Uterus (tissue), 2 donors: Measurements from ENCODE around the gene ERVH48-1.
"Not testable (repeated sequence)": the region's sequence is repeated elsewhere in the genome, so short reads cannot be mapped to it uniquely, and the experiment has no call there.

Experiments used
- POLR2A ChIP-seq, 2 donors: fragments of 450-650 bp; IDR thresholded peaks; one replicate each; pipeline ENCODE4 v1.6.1; 2016; ENCODE audit warnings: antibody characterized with exemption in 2 of 2, mild to moderate bottlenecking in 1 of 2, moderate library complexity in 1 of 2
- TF ChIP-seq, protein P1 (sequence below), 4 experiments: fragments of 200-600 bp in 2 of 4; fragments of 450-650 bp in 2 of 4; sonication (generic) in 2 of 4; IDR thresholded peaks; one replicate each; pipeline ENCODE4 v1.5.1; 2016 to 2019; ENCODE audit warnings: antibody characterized with exemption in 4 of 4, mild to moderate bottlenecking in 2 of 4, moderate library complexity in 1 of 4

DNA sequence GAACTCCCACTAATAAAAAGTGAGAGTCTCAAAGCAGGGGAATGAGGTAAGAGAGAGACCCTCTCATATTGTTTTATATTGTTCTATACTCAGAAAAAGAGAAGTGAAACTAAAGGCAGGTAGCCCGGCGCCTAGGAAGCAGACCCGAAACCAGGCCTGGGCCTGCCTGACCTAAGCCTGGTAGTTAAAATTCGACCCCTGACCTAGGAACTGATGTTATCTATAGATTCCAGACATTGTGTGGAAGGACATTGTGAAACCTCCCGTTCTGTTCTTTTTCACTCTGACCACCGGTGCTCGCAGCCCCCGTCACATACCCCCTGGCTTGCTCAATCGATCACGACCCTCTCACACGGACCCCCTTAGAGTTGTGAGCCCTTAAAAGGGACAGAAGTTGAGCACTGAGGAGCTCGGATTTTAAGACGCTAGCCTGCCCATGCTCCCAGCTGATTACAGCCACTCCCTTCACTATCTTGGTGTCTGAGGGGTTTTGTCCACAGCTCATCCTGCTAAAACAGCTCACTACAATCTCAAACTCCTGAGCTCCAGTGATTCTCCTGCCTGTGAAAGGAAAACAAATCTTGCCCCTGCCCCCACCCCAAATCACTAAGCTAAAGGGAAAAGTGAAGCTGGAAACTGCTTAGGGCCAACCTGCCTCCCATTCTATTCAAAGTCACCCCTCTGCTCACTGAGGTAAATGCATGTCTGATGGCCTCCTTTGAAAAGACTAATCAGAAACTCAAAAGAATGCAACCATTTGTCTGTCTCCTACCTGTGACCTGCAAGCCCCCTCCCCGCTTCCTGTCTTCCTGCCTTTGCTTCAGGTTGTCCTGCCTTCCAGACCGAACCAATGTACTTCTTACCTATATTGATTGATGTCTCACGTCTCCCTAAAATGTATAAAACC, 11.9 kb upstream of the ERVH48-1 start:
- TF ChIP-seq, protein P1, sequence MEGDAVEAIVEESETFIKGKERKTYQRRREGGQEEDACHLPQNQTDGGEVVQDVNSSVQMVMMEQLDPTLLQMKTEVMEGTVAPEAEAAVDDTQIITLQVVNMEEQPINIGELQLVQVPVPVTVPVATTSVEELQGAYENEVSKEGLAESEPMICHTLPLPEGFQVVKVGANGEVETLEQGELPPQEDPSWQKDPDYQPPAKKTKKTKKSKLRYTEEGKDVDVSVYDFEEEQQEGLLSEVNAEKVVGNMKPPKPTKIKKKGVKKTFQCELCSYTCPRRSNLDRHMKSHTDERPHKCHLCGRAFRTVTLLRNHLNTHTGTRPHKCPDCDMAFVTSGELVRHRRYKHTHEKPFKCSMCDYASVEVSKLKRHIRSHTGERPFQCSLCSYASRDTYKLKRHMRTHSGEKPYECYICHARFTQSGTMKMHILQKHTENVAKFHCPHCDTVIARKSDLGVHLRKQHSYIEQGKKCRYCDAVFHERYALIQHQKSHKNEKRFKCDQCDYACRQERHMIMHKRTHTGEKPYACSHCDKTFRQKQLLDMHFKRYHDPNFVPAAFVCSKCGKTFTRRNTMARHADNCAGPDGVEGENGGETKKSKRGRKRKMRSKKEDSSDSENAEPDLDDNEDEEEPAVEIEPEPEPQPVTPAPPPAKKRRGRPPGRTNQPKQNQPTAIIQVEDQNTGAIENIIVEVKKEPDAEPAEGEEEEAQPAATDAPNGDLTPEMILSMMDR (IDR thresholded peaks at IDR 0.05) = not testable (repeated sequence)
- not testable (repeated sequence) for TF ChIP-seq POLR2A (IDR thresholded peaks at IDR 0.05)
